IPS-20b (cell line): ENCODE results near the gene DOCK7.
"Not testable (repeated sequence)": the region's sequence is repeated elsewhere in the genome, so short reads cannot be mapped to it uniquely, and the experiment has no call there.

Source experiments
- H3K27ac ChIP-seq: one replicate; pipeline ENCODE4 v1.5.1; 2013; ENCODE audit warnings: low read length
- H3K27me3 ChIP-seq: 2 replicates; pipeline ENCODE4 v1.6.1; 2013; ENCODE audit warnings: mild to moderate bottlenecking, low read length, inconsistent platforms; ENCODE audit not compliant: insufficient read depth
- H3K36me3 ChIP-seq: 2 replicates; pipeline ENCODE4 v1.6.1; 2013; ENCODE audit warnings: low read depth, mild to moderate bottlenecking, inconsistent platforms, low read length, moderate library complexity; ENCODE audit not compliant: insufficient read depth
- H3K4me1 ChIP-seq: 2 replicates; pipeline ENCODE4 v1.6.1; 2013; ENCODE audit warnings: mild to moderate bottlenecking, control low read depth, inconsistent platforms, low read length, moderate library complexity; ENCODE audit not compliant: insufficient read depth
- H3K4me3 ChIP-seq: 2 replicates; pipeline ENCODE4 v1.5.1; 2013; ENCODE audit warnings: mild to moderate bottlenecking, low read length, inconsistent platforms
- H3K9ac ChIP-seq: 2 replicates; pipeline ENCODE4 v1.6.1; 2013; ENCODE audit warnings: low read depth, mild to moderate bottlenecking, inconsistent platforms, low read length, moderate library complexity
- H3K9me3 ChIP-seq: 2 replicates; pipeline ENCODE4 v1.6.1; 2013; ENCODE audit warnings: mild to moderate bottlenecking, low read depth, low read length, inconsistent platforms; ENCODE audit not compliant: insufficient read depth

Gene DOCK7

DNA sequence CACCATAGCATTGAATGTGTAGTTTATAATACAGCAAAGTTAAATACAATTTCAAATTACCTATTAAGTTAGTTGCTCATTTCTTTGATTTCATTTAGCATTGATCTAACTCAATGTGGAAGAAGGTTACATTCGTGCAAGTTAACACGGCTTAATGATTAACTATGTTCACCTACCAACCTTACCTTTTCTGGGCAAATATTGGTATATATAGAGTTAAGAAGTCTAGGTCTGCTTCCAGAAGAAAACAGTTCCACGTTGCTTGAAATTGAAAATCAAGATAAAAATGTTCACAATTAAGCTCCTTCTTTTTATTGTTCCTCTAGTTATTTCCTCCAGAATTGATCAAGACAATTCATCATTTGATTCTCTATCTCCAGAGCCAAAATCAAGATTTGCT lies 90.9 kb downstream of the DOCK7 start, which contains the start of gene ANGPTL3:
Gene ANGPTL3, plus strand, starts transcription at position 240 of the 400 bp plus-strand sequence. Its CDS starts 47 bp downstream, at position 287.
- Histone ChIP-seq H3K36me3 (no peaks in the 10 kb centered on the region), H3K4me1 (0 out of 2 replicates have a peak, but pooled peaks cover 4% of the 10 kb centered on the region), H3K9ac (no peak within 1 kb of the TSS), H3K27me3 (no peaks in the 10 kb centered on the region), H3K4me3 (no peak within 1 kb of the TSS), H3K9me3 (no peaks in the 10 kb centered on the region), H3K27ac (no peak within 1 kb of the TSS)

DNA sequence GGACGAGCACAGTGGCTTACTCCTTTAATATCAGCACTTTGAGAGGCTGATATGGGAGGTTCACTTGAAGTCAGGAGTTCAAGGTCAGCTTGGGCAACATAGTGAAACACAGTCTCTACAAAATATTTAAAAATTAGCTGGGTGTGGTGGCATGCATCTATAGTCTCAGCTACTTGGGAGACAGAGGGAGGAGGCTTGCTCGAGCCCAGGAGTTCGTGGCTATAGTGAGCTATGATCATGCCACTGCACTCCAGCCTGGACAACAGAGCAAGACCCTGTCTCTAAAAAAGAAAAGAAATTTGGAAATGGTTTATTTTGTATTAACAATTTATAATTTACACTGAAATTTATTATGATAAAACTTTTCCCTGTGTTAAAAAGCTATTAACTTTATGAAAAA lies 92.5 kb downstream of the DOCK7 start:
- H3K9ac ChIP-seq, result no peak overlapping the region
- H3K4me1 ChIP-seq, result 0 out of 2 replicates have a peak, but pooled peaks cover 4% of the 10 kb centered on the region
- no peaks in the 10 kb centered on the region for H3K27me3 ChIP-seq
- no peaks in the 10 kb centered on the region for H3K36me3 ChIP-seq
- no peak overlapping the region for H3K27ac ChIP-seq
- no peak overlapping the region for H3K4me3 ChIP-seq
- no peaks in the 10 kb centered on the region for H3K9me3 ChIP-seq

DNA sequence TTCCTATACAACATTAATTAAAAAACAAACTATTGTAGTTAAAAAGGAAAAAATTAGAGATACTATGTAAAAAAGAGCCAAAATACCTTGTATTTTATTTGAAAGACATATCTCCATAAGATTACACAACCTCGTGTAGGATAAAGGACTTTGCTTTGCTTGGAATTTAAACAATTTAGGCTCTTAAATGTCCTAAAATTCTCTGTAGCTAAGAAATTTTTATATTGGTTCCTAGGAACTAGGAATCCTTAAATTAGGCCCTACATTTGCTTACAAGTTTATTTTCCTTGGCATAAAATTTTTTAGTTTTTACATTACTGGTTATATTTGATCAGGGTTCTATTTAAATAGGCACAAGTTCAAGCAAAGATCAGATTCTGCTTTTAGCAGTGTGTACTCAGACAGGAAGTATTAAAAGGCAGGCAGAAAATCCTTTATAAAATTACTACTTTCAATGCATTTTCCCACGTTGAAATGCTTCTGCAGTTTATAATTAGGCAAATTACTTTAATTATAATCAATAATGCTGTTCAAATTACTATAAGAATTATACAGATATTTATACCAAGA lies 94.3 kb downstream of the DOCK7 start:
- H3K4me1 ChIP-seq, result 0 out of 2 replicates have a peak, but pooled peaks cover 4% of the 10 kb centered on the region
- H3K36me3 ChIP-seq, result no peaks in the 10 kb centered on the region
- H3K4me3 ChIP-seq, result no peak overlapping the region
- H3K27ac ChIP-seq, result no peak overlapping the region
- no peak overlapping the region for H3K9ac ChIP-seq
- no peaks in the 10 kb centered on the region for H3K9me3 ChIP-seq
- no peaks in the 10 kb centered on the region for H3K27me3 ChIP-seq

DNA sequence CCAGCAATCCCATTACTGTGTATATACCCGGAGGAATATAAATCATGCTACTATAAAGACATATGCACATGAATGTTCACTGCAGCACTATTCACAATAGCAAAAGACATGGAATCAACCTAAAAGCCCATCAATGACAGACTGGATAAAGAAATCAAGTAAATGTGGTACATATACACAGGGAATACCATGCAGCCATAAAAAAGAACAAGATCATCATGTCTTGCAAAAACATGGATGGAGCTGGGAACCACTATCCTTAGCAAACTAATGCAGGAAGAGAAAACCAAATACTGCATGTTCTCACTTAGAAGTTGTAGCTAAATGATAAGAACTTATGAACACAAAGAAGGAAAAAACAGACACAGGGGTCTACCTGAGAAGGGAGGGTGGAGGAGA lies 97.2 kb downstream of the DOCK7 start:
- no peaks in the 10 kb centered on the region for H3K9me3 ChIP-seq
- no peak overlapping the region for H3K9ac ChIP-seq
- no peak overlapping the region for H3K4me3 ChIP-seq
- no peaks in the 10 kb centered on the region for H3K27me3 ChIP-seq
- H3K4me1 ChIP-seq, result peaks cover 11% of the 10 kb centered on the region; the same call in 1 of the 2 replicates
- H3K36me3 ChIP-seq, result no peaks in the 10 kb centered on the region
- no peak overlapping the region for H3K27ac ChIP-seq

DNA sequence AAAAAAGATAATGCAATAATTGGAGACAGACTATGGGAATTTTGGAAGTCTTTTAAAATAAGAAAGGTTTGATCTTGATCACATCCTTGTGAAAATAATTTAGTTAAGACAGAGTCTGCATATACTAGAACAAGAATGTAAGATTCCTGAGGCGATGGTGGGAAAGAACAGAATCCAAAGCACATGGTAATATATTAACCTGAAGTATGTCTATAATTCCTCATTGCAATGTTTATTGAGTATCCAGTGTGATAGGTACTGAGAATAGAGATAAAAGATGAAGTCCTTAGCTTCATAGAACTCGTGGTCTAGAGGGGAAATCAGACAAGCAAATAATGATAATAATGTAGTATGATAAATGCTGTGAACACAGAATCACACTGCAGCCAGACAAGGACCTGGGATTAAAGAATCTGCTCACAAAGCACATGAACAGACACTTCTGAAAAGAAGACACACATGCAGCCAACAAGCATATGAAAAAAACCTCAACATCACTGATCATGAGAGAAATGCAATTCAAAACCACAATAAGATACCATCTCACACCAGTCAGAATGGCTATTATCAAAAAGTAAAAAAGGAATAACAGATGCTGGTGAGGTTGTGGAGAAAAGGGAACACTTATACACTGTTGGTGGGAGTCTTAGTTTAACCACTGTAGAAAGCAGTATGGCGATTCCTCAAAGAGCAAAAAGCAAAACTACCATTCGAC lies 97.8 kb downstream of the DOCK7 start:
- Histone ChIP-seq H3K9me3 (no peaks in the 10 kb centered on the region), H3K9ac (no peak overlapping the region), H3K36me3 (no peaks in the 10 kb centered on the region), H3K4me3 (no peak overlapping the region), H3K27me3 (no peaks in the 10 kb centered on the region), H3K4me1 (peaks cover 15% of the 10 kb centered on the region; the same call in 1 of the 2 replicates), H3K27ac (no peak overlapping the region)

DNA sequence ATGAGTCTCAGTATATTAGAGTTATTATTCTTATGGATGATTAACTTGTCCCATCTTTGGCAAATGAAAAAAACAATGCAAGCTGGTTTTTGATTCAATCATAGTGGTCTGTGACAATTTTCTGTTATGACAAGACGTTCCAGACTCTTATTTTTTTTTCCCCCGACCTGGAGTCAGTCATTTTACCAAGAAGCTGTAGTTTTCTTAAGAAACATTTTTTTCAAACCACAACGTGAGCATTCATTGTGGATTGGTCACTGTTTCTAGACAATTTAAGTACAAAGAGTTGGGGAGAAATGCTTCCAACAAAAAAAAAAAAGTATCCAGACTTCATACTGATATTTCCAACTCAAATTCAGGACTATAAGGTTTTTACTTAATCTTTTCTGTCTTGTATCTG lies 98.9 kb downstream of the DOCK7 start:
- Histone ChIP-seq H3K4me3 (no peak overlapping the region), H3K9ac (no peak overlapping the region), H3K4me1 (peaks cover 19% of the 10 kb centered on the region; the same call in 1 of the 2 replicates), H3K36me3 (no peaks in the 10 kb centered on the region), H3K27ac (no peak overlapping the region), H3K9me3 (no peaks in the 10 kb centered on the region), H3K27me3 (no peaks in the 10 kb centered on the region)

DNA sequence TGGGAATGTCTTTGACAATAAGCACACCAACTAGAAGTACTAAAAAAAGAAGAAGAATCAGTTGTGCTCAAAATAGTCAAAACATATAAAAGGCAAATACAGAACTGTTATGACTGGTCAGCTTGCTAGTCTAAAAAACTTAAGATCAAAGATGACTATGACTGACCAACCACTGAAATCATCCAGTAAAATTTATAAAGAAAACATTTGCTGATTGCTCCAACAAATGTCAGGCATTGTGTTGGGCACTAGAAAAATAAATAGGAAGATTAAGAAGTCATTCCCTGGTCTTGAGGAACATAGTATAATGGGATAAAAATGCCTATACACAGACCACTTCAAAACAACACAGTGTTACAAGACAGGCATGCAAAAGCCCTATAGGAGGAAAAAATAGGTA lies 100.2 kb downstream of the DOCK7 start:
- H3K27ac ChIP-seq, result no peak overlapping the region
- H3K9me3 ChIP-seq, result no peaks in the 10 kb centered on the region
- no peaks in the 10 kb centered on the region for H3K27me3 ChIP-seq
- H3K4me3 ChIP-seq, result no peak overlapping the region
- H3K4me1 ChIP-seq, result peaks cover 15% of the 10 kb centered on the region; the same call in 1 of the 2 replicates
- H3K36me3 ChIP-seq, result no peaks in the 10 kb centered on the region
- no peak overlapping the region for H3K9ac ChIP-seq

DNA sequence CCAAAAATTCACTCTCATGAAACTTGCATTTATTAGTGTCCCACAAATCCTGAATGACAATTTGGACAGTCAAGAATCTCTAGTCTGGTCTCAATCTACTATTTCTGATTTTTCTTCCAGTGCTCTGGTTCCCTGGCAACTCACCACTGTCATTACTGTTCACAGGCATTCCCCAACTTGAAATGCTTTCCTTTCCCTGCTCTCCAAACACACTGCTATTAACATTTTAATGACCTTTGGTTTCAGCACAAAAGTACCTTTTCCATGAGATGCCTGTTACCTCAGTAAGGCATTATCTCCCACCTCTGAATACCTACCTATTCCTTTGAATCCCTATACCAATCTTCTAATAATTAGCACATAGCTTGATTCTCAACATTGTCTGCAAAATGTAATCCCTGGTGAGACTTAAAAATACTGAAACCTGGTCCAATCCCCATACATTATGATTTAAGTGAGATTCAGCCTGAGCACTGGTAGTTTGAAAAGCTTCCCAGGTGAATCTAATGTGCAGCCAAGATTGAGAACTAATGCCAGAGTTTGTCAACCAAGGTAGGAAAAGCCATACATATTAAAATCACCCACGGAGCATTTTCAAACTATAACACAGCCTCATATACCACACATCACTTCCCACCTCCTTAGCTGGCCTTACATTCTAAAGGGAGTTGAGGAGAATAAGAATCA lies 102.6 kb downstream of the DOCK7 start:
- Histone ChIP-seq H3K9me3 (no peaks in the 10 kb centered on the region), H3K4me1 (peaks cover 15% of the 10 kb centered on the region; the same call in 1 of the 2 replicates), H3K36me3 (no peaks in the 10 kb centered on the region), H3K9ac (peak overlapping the region; percentile 44; the same call in 1 of the 2 replicates), H3K4me3 (peak overlapping the region; percentile 14; the same call in 1 of the 2 replicates), H3K27ac (peak overlapping the region; percentile 3), H3K27me3 (no peaks in the 10 kb centered on the region)

DNA sequence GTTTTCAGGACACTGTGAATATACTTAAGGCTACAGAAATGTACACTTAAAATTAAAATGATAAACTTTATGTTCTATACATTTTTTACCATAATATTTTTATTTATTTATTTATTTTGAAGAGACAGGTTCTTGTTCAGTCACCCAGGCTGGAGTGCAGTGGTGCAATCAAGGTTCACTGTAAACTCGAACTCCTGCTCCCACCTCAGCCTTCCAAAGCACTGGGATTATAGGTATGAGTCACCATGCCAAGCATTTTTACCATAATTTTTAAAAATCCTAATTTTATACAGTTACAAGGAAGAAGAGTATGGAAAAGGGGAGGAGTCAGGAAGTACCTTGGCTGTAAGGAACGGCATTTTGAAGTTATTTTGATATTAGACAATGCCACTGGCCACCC lies 114.5 kb downstream of the DOCK7 start:
- Histone ChIP-seq H3K4me3 (no peak overlapping the region), H3K27me3 (no peaks in the 10 kb centered on the region), H3K9ac (no peak overlapping the region), H3K36me3 (no peaks in the 10 kb centered on the region), H3K27ac (no peak overlapping the region), H3K9me3 (no peaks in the 10 kb centered on the region), H3K4me1 (no peaks in the 10 kb centered on the region; the same call in 1 of the 2 replicates)

DNA sequence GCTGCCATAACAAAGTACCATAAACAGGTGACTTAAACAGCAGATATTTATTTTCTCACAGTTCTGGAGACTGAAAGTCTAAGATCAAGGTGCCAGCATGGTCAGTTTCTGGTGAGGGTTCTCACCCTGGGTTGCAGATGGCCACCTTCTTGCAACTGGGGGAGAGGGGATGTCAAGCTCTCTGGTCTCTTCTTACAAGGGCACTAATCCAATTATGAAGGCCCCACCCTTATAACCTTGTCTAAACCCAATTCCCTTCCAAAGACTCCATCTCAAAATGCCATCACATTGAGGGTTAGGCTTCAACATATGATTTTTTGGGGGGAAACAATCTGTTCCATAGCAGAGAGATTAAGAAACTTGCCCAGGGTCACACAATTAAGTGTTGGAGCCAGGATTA lies 115.7 kb downstream of the DOCK7 start:
- Histone ChIP-seq H3K27ac (no peak overlapping the region), H3K9me3 (peaks cover 3% of the 10 kb centered on the region; the same call in 1 of the 2 replicates), H3K27me3 (no peaks in the 10 kb centered on the region), H3K4me1 (no peaks in the 10 kb centered on the region; the same call in 1 of the 2 replicates), H3K4me3 (no peak overlapping the region), H3K36me3 (no peaks in the 10 kb centered on the region), H3K9ac (no peak overlapping the region)

DNA sequence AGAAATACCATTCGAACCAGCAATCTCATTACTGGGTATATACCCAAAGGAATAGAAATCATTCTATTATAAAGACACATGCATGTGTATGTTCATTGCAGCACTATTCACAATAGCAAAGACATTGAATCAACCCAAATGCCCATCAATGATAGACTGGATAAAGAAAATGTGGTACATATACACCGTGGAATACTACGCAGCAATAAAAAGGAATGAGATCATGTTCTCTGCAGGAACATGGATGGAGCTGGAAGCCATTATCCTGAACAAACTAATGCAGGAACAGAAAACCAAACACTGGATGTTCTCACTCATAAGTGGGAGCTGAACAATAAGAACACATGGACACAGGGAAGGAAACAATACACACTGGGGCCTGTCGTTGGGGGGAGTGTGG lies 116.7 kb downstream of the DOCK7 start:
- H3K9ac ChIP-seq, H3K36me3 ChIP-seq, H3K9me3 ChIP-seq, H3K27me3 ChIP-seq, H3K4me3 ChIP-seq, H3K4me1 ChIP-seq, H3K27ac ChIP-seq: not testable (repeated sequence)
